Renal cortex interstitium (tissue), 11 donors: ENCODE results near the gene LHFPL2. TPM values are rescaled to one million over a fixed set of nuclear protein-coding genes. Genes with fewer than 3 reads are reported as not detected.
"Not testable (repeated sequence)": the region's sequence is repeated elsewhere in the genome, so short reads cannot be mapped to it uniquely, and the experiment has no call there.

Experiments used
- DNase-seq, 11 donors: peaks; one replicate each; pipeline ENCODE4 v3.0.0-alpha.2; 2013; ENCODE audit warnings: low read depth in 9 of 11, low spot score in 4 of 11; ENCODE audit errors: extremely low read depth in 1 of 11
- polyA plus RNA-seq, 3 donors: library from polyadenylated mRNA; unstranded; fragments of 120-200 nt; gene quantifications; one replicate each; pipeline ENCODE4 v1.2.1, GENCODE V29; 2013; ENCODE audit not compliant: insufficient read length in 3 of 3

Gene LHFPL2
- polyA plus RNA-seq, 3 donors: 50.3 to 53.6 (median 50.3) TPM

GRCh38 chr5:78629624-78630023 is 18.9 kb downstream of the LHFPL2 start:
- no peak for DNase-seq

- peak in 5 of 11 donors; percentile 62 to 83 (median 77) for DNase-seq
These were observed 20.1 kb downstream of the LHFPL2 start for GRCh38 chr5:78628270-78628992.

- DNase-seq: no peak
These were observed 20.8 kb downstream of the LHFPL2 start for GRCh38 chr5:78627766-78628165.

- no peak for DNase-seq
These were observed 21.4 kb downstream of the LHFPL2 start for GRCh38 chr5:78627175-78627574.

- no peak for DNase-seq
These were observed 22.5 kb downstream of the LHFPL2 start for GRCh38 chr5:78626009-78626571.

- no peak for DNase-seq
These were observed 23.6 kb downstream of the LHFPL2 start for GRCh38 chr5:78624992-78625391.

- DNase-seq: no peak
These were observed 24.5 kb downstream of the LHFPL2 start for GRCh38 chr5:78624011-78624541.

- no peak for DNase-seq
These were observed 26.1 kb downstream of the LHFPL2 start for GRCh38 chr5:78622302-78622971.

- DNase-seq: no peak
These were observed 27.3 kb downstream of the LHFPL2 start for GRCh38 chr5:78621291-78621738.

- not testable (repeated sequence) for DNase-seq
These were observed 28.5 kb downstream of the LHFPL2 start for GRCh38 chr5:78620119-78620518.

- no peak for DNase-seq
These were observed 30.3 kb downstream of the LHFPL2 start for GRCh38 chr5:78618303-78618702.

- no peak for DNase-seq
These were observed 32.9 kb downstream of the LHFPL2 start for GRCh38 chr5:78615697-78616096.

- DNase-seq: no peak
These were observed 33.8 kb downstream of the LHFPL2 start for GRCh38 chr5:78614816-78615215.

GRCh38 chr5:78613756-78614155 is 34.8 kb downstream of the LHFPL2 start:
- no peak for DNase-seq

- DNase-seq: no peak
These were observed 35.4 kb downstream of the LHFPL2 start for GRCh38 chr5:78613151-78613533.

- DNase-seq: no peak
These were observed 36.1 kb downstream of the LHFPL2 start for GRCh38 chr5:78612227-78613150.

- no peak for DNase-seq
These were observed 37.4 kb downstream of the LHFPL2 start for GRCh38 chr5:78611126-78611605.

- DNase-seq: no peak
These were observed 37.9 kb downstream of the LHFPL2 start for GRCh38 chr5:78610636-78611035.

GRCh38 chr5:78610163-78610583 is 38.4 kb downstream of the LHFPL2 start:
- DNase-seq: no peak
